ENCODE data around the gene SETD4.
A peak's percentile ranks its signal among the peaks of the same experiment; 100 is the strongest.

The SETD4 gene

GRCh38 chr21:36063375-36064084 is 3.2 kb upstream of the SETD4 start:
- Histone ChIP-seq H3K36me3 (peaks cover 5% of the 10 kb centered on the region), H3K4me3 (ENCODE audit: low read depth, low read length) (no peak overlapping the region), H3K27me3 (ENCODE audit: insufficient read depth, low read depth, severe bottlenecking) (no peaks in the 10 kb centered on the region), H3K9me3 (ENCODE audit: severe bottlenecking) (no peaks in the 10 kb centered on the region), H3K27ac (no peak overlapping the region)
- no peak for TF ChIP-seq CTCF (IDR thresholded peaks at IDR 0.05; ENCODE audit: low read depth, low read length)
- no peak for DNase-seq

GRCh38 chr21:36061445-36061844 is 1.1 kb upstream of the SETD4 start:
- Histone ChIP-seq H3K36me3 (peaks cover 26% of the 10 kb centered on the region), H3K4me3 (ENCODE audit: low read depth, low read length) (no peak overlapping the region), H3K27ac (no peak overlapping the region; the same call in 1 of the 2 replicates), H3K9me3 (ENCODE audit: severe bottlenecking) (no peaks in the 10 kb centered on the region), H3K27me3 (ENCODE audit: insufficient read depth, low read depth, severe bottlenecking) (no peaks in the 10 kb centered on the region)
- DNase-seq = no peak
- TF ChIP-seq CTCF (IDR thresholded peaks at IDR 0.05; ENCODE audit: low read depth, low read length) = no peak

GRCh38 chr21:36059823-36060158 is 535 bp downstream of the SETD4 start:
- no peaks in the 10 kb centered on the region for H3K9me3 ChIP-seq (ENCODE audit: severe bottlenecking)
- H3K27me3 ChIP-seq (ENCODE audit: insufficient read depth, low read depth, severe bottlenecking) = no peaks in the 10 kb centered on the region
- peak overlapping the region; percentile 88 for H3K4me3 ChIP-seq (ENCODE audit: low read depth, low read length)
- peak; percentile 71 for DNase-seq
- H3K27ac ChIP-seq = peak overlapping the region; percentile 91
- H3K36me3 ChIP-seq = peaks cover 42% of the 10 kb centered on the region
- no peak for TF ChIP-seq CTCF (IDR thresholded peaks at IDR 0.05; ENCODE audit: low read depth, low read length)

- H3K36me3 ChIP-seq = peaks cover 78% of the 10 kb centered on the region
- no peaks in the 10 kb centered on the region for H3K9me3 ChIP-seq (ENCODE audit: severe bottlenecking)
- no peak for TF ChIP-seq CTCF (IDR thresholded peaks at IDR 0.05; ENCODE audit: low read depth, low read length)
- no peak overlapping the region for H3K4me3 ChIP-seq (ENCODE audit: low read depth, low read length)
- no peak overlapping the region for H3K27ac ChIP-seq
- DNase-seq = no peak
- no peaks in the 10 kb centered on the region for H3K27me3 ChIP-seq (ENCODE audit: insufficient read depth, low read depth, severe bottlenecking)
Observed at GRCh38 chr21:36055551-36055950, 4.8 kb downstream of the SETD4 start.

GRCh38 chr21:36053715-36054062 is 6.6 kb downstream of the SETD4 start:
- no peak for TF ChIP-seq CTCF (IDR thresholded peaks at IDR 0.05; ENCODE audit: low read depth, low read length)
- peaks cover 93% of the 10 kb centered on the region for H3K36me3 ChIP-seq

More at GRCh38 chr21:36053715-36054062, 6.6 kb downstream of the SETD4 start:
- Histone ChIP-seq H3K4me3 (ENCODE audit: low read depth, low read length) (no peak overlapping the region), H3K27ac (no peak overlapping the region), H3K9me3 (ENCODE audit: severe bottlenecking) (no peaks in the 10 kb centered on the region), H3K27me3 (ENCODE audit: insufficient read depth, low read depth, severe bottlenecking) (no peaks in the 10 kb centered on the region)
- DNase-seq = no peak
